Osteocyte (in vitro differentiated cells): ENCODE results near the gene ST3GAL5. TPM values are rescaled to one million over a fixed set of nuclear protein-coding genes. Genes with fewer than 3 reads are reported as not detected.

Experiments
- DNase-seq: peaks from one replicate; pipeline ENCODE4 v3.0.0; 2021; ENCODE audit warnings: mixed read lengths; ENCODE audit not compliant: unreplicated experiment; ENCODE audit errors: extremely low spot score
- H3K27ac Mint-ChIP-seq: one replicate; pipeline ENCODE4 v1.8.0; 2021; ENCODE audit warnings: mild to moderate bottlenecking, mixed read lengths; ENCODE audit not compliant: unreplicated experiment
- H3K27me3 Mint-ChIP-seq: one replicate; pipeline ENCODE4 v1.8.0; 2021; ENCODE audit warnings: mixed read lengths; ENCODE audit not compliant: unreplicated experiment
- H3K36me3 Mint-ChIP-seq: one replicate; pipeline ENCODE4 v1.8.0; 2021; ENCODE audit warnings: mixed read lengths; ENCODE audit not compliant: unreplicated experiment
- H3K4me1 Mint-ChIP-seq: one replicate; pipeline ENCODE4 v1.8.0; 2021; ENCODE audit warnings: mixed read lengths; ENCODE audit not compliant: unreplicated experiment
- H3K4me3 Mint-ChIP-seq: one replicate; pipeline ENCODE4 v1.8.0; 2021; ENCODE audit warnings: mild to moderate bottlenecking, moderate library complexity, mixed read lengths; ENCODE audit not compliant: unreplicated experiment
- H3K9me3 Mint-ChIP-seq: one replicate; pipeline ENCODE4 v1.8.0; 2021; ENCODE audit warnings: mixed read lengths; ENCODE audit not compliant: unreplicated experiment
- total RNA-seq: library from RNA; stranded (reverse); gene quantifications from 2 replicates; pipeline ENCODE4 v1.2.1, GENCODE V29; 2021
- TF ChIP-seq, protein P1 (sequence below): fragments of 200-600 bp; sonication (generic); IDR thresholded peaks from 2 replicates; pipeline ENCODE4 v1.5.0; 2021; ENCODE audit warnings: antibody characterized with exemption, mild to moderate bottlenecking, moderate library complexity

ST3GAL5 gene
- total RNA-seq, 1 donor from 2014 or later: 42.2 TPM

- TF ChIP-seq, protein P1, sequence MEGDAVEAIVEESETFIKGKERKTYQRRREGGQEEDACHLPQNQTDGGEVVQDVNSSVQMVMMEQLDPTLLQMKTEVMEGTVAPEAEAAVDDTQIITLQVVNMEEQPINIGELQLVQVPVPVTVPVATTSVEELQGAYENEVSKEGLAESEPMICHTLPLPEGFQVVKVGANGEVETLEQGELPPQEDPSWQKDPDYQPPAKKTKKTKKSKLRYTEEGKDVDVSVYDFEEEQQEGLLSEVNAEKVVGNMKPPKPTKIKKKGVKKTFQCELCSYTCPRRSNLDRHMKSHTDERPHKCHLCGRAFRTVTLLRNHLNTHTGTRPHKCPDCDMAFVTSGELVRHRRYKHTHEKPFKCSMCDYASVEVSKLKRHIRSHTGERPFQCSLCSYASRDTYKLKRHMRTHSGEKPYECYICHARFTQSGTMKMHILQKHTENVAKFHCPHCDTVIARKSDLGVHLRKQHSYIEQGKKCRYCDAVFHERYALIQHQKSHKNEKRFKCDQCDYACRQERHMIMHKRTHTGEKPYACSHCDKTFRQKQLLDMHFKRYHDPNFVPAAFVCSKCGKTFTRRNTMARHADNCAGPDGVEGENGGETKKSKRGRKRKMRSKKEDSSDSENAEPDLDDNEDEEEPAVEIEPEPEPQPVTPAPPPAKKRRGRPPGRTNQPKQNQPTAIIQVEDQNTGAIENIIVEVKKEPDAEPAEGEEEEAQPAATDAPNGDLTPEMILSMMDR: no peak
- DNase-seq: no peak
- no peaks in the 10 kb centered on the region for H3K9me3 Mint-ChIP-seq
- H3K27ac Mint-ChIP-seq: no peak overlapping the region
- no peaks in the 10 kb centered on the region for H3K4me1 Mint-ChIP-seq
- H3K27me3 Mint-ChIP-seq: peaks cover 18% of the 10 kb centered on the region
- H3K4me3 Mint-ChIP-seq: no peak overlapping the region
- H3K36me3 Mint-ChIP-seq: no peaks in the 10 kb centered on the region
Measured at GRCh38 chr2:85806358-85807118, 82.3 kb downstream of the ST3GAL5 start.

- Mint-ChIP-seq H3K4me1 (no peaks in the 10 kb centered on the region), H3K9me3 (peaks cover 8% of the 10 kb centered on the region), H3K27me3 (peaks cover 20% of the 10 kb centered on the region), H3K36me3 (no peaks in the 10 kb centered on the region), H3K27ac (no peak overlapping the region), H3K4me3 (no peak overlapping the region)
- TF ChIP-seq, protein P1: peak; percentile 62
- no peak for DNase-seq
Measured at GRCh38 chr2:85804583-85804982, 84.2 kb downstream of the ST3GAL5 start.

DNA sequence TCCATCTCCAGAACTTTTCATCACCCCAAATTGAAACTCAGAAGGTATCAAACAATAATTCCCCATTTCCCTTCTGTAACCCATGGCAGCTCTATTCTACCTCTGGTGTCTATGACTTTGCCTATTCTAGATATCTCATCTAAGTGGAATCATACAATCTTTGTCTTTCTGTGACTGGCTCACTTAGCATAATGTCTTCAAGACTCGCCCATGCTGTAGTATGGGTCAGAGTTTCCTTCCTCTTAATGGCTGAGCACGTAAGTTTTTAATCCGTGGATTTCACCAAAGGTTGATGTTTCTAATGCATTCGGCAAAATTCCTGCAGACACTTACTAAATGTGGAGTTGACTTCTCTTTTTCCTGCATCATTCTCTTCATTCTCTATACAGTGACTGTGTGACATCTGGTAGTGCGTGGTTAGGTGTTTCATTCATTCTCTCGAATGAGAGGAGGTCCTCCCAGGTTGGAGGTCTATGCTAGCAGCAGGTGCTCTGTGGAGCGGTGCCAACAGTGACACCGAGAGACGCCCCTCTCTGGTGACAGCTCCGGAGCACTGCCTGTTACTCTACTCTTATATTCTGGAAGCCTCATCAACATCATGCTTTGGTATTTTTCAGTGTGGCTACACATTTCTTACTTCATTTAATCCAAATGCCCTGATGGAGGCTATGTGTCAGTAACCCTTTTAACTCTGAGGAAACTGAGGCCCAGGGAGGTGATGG is 84.9 kb downstream of the ST3GAL5 start:
- Mint-ChIP-seq H3K36me3 (no peaks in the 10 kb centered on the region), H3K4me1 (no peaks in the 10 kb centered on the region), H3K27me3 (peaks cover 21% of the 10 kb centered on the region), H3K4me3 (no peak overlapping the region), H3K9me3 (peaks cover 8% of the 10 kb centered on the region), H3K27ac (no peak overlapping the region)
- DNase-seq: no peak
- TF ChIP-seq, protein P1: no peak

- Mint-ChIP-seq H3K4me3 (no peak overlapping the region), H3K27ac (no peak overlapping the region), H3K27me3 (peaks cover 18% of the 10 kb centered on the region), H3K4me1 (peaks cover 3% of the 10 kb centered on the region), H3K9me3 (peaks cover 8% of the 10 kb centered on the region), H3K36me3 (no peaks in the 10 kb centered on the region)
- TF ChIP-seq, protein P1: no peak
- DNase-seq: no peak
Measured at GRCh38 chr2:85802354-85803103, 86.3 kb downstream of the ST3GAL5 start.
